Stimulated activated CD8-positive, alpha-beta memory T cell treated with anti-CD3 and anti-CD28 coated beads, Interleukin-15, amount 100 ng/mL, for 1 hour (primary cell): ENCODE results near the gene RPRD2.
A peak's percentile ranks its signal among the peaks of the same experiment; 100 is the strongest.

Source experiments
- DNase-seq: peaks from one replicate; pipeline ENCODE4 v3.0.0-alpha.2; 2020; ENCODE audit warnings: low read depth

The RPRD2 gene

DNA sequence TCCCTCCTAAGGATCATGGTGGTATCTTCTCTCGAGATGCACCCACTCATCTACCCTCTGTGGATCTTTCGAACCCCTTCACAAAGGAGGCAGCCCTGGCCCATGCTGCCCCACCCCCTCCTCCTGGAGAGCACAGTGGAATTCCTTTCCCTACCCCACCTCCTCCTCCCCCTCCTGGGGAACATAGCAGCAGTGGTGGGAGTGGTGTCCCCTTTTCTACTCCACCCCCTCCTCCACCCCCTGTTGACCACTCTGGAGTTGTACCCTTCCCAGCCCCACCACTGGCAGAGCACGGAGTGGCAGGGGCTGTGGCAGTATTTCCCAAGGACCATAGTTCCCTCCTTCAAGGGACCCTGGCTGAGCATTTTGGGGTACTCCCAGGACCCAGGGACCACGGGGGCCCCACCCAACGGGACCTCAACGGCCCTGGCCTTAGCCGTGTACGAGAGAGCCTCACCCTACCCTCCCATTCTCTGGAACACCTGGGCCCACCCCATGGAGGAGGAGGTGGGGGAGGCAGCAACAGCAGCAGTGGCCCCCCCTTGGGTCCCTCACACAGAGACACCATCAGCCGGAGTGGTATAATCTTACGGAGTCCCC, 108.8 kb downstream of the RPRD2 start:
- no peak for DNase-seq

DNA sequence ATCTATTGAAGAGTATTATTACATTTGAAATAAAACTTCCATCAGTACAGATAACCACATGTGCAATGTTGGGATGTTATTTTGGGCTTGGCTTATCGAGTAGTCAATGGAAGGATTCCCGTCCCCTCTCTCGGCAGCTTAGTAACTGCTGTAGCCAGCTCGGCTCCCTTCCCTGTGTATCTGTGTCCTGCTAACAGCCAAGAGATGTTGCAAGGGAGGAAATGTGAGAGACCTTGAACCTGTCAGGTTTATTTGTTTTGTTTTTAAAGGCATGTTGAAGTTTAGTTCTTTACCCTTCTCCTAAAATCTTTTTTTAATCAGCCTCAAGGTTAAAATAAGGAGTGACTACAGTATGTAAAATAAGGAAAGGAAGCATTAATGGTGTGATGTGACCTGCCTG, 109.7 kb downstream of the RPRD2 start:
- no peak for DNase-seq

DNA sequence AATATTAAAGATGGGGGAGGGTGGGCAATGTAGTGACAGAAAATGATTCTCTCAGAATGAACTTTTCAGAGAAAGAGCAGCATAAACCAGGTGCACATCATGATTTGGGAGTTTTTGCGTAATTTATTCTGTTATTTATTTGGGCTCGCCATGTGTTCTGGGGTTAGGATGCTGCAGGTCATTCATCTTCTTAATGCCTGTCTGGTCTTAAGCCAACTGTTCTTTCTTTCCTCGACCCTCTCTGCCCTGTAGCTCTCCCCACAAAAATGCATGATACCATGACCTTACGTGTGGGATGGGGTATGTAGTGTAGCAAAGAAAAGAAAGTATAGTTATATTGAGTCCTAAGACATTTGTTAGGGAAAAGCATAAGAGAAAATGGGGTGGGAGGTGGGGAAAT, 110.9 kb downstream of the RPRD2 start:
- no peak for DNase-seq

GRCh38 chr1:150476754-150477153, 112.8 kb downstream of the RPRD2 start:
- DNase-seq, result no peak

- no peak for DNase-seq
Measured at GRCh38 chr1:150477320-150477719, 113.4 kb downstream of the RPRD2 start.

DNA sequence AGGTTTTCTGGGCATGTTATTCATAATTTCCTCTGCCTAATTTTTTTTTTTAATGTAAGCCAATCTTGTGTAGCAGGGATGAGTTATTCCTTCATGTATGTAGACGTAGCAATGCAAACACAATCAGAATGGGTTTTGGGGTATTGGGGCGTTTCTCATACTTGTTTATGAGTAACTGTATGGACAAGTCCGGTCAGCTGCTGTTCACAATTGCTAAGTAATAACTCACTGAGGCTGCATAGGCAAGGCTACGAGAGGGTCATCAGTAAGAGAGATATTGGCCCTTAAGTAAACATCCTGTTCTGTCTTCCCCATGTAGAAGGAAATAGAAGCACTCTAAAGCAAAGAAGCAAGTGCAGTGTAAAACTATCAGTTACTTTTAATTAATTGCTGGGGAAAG, 113.8 kb downstream of the RPRD2 start:
- DNase-seq, result no peak

- DNase-seq, result no peak
Measured at GRCh38 chr1:150479370-150479769, 115.4 kb downstream of the RPRD2 start.

DNA sequence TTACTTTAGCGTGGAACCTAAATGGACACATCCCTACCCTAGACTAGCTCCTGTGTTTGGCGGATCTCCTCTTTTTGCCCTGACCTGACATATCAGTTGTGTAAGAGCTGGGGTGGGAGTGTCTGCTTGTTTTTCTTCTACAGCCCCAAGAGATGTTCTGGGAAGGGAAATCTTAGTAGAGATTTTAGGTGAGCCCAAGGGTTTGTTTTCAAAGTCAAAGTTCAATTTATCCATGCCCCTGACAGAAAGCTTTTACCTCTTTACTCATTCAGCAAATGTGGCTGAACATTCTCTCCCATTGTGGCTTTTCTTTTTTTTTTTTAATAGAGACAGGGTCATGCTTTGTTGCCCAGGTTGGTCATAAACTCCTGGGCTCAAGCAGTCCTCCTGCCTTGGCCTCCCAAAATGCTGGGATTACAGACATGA, 116.0 kb downstream of the RPRD2 start:
- no peak for DNase-seq

- DNase-seq, result no peak
Measured at GRCh38 chr1:150484431-150484830, 120.5 kb downstream of the RPRD2 start.

DNA sequence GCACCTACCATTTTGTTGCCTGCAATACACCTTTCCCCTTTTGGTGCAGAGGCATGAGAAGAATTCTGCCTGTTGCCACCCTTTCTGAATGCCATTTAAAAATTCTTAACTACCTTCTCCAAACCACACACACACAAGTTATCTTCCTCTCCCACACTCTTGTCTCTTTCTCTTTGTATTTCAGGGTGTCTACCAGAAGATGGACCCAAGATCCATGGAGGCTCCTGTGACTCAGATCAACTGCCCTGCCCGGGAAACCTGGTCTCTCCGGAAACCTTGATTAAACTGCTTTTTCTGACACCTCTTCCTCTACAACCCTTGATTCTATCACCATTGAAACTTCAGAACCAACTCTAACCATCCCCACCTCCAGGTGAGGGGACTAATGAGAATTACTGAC, 120.9 kb downstream of the RPRD2 start:
- no peak for DNase-seq

DNA sequence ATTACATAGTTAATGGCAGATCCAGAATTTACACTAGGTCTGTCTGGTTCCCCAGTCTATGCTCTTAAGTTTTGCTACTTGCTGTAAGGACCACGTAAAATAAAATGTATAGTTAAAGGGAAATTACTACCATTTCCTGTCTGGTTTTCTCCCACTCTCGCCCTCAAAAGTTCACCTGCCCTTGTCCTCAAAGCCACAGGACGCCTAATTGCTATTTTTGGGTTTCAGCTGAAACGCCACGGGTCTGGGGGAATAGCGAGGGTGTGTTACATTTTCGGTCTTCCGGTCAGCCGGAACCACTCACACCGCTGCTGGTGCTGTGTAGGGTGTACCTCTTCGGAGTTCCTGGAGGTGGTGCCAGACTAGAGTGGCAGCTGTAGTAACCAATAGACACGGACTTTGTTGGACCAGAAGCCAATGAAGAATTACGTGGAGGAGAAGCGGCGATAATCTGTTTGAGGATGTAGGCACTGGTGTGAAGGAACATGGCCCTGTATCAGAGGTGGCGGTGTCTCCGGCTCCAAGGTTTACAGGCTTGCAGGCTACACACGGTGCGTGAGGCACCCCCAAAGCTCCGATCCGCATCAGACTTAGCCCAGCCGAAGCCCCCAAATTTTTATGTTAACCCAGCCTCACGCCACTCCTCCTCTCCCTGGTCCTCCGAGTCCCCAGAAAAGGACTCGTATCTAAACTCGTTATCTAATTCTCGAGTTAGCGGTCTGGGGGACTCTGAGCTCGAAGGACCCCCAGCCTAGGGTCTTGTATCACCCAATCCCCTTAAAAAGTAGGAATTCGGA, 123.2 kb downstream of the RPRD2 start, which contains the start of gene TARS2:
Gene TARS2 (plus strand): TSS at position 454 of the 797 bp plus-strand sequence. CDS start 32 bp downstream, at position 486.
- DNase-seq, result peak; percentile 86

- no peak for DNase-seq
Measured at GRCh38 chr1:150487763-150488115, 123.8 kb downstream of the RPRD2 start.

GRCh38 chr1:150493175-150493574, 129.2 kb downstream of the RPRD2 start:
- no peak for DNase-seq

DNA sequence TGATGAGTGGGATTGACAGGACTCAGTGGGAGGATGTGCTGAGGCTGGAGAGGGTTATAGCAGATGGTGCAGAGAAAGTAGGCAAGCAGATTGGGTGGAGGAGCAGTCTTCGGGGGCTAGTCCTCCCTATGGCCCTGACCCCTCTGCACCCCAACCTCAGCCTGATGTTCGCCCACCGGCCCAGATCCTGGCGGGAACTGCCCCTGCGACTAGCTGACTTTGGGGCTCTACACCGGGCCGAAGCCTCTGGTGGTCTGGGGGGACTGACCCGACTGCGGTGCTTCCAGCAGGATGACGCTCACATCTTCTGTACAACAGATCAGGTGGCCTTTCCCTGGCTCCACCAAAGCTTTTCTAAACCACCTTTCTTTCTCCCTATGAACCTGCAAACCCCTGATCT, 134.4 kb downstream of the RPRD2 start:
- DNase-seq, result no peak

DNA sequence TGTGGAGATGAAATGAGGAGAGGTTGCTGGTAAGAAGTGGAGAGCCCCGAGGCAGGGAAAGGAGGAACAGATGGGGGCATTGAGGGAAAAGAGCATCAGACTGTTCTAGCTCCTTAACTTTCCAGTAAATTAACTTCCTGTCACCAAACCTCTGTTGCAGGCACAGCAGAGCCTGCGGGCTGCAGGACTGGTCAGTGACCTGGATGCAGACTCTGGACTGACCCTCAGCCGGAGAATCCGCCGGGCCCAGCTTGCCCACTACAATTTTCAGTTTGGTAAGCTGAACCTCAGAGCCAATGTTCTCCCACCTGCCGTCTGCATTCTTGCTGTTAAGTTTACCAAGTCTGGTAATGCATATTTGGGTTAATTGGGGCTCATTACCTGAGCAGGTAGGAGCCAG, 141.5 kb downstream of the RPRD2 start:
- DNase-seq, result no peak

- no peak for DNase-seq
Measured at GRCh38 chr1:150507912-150508864, 144.2 kb downstream of the RPRD2 start, which contains the start of gene ECM1. TSS of gene ECM1 (plus strand) at chr1:150508109. CDS start at chr1:150508210, 101 bp downstream.

DNA sequence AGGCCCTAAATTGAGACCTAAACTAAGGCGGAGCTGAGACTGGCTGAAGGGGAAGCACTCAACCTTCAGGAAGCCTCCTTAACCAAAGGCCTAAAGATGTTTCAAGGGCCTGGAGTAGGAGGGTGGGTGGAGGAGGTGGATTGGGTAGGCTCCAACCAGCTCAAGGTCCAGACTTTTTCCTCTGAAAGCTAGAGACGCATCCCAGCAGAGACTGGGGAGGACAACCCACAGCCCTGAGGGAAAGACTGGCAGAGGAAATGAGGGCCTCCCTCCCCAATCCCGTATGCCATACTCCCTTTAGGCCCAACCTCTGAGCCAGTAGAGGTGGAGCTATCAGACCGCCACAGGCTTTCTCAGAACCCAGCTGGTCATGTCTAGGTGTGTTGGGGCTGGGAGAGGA, 145.0 kb downstream of the RPRD2 start:
- no peak for DNase-seq

DNA sequence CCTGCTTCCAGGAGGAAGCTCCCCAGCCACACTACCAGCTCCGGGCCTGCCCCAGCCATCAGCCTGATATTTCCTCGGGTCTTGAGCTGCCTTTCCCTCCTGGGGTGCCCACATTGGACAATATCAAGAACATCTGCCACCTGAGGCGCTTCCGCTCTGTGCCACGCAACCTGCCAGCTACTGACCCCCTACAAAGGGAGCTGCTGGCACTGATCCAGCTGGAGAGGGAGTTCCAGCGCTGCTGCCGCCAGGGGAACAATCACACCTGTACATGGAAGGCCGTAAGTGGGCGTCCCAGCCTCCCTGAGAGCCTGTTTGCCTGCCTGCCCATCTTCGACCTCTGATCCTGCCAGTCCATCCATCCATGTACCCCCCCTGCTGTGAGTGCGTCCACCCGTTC, 147.6 kb downstream of the RPRD2 start:
- DNase-seq, result no peak

DNA sequence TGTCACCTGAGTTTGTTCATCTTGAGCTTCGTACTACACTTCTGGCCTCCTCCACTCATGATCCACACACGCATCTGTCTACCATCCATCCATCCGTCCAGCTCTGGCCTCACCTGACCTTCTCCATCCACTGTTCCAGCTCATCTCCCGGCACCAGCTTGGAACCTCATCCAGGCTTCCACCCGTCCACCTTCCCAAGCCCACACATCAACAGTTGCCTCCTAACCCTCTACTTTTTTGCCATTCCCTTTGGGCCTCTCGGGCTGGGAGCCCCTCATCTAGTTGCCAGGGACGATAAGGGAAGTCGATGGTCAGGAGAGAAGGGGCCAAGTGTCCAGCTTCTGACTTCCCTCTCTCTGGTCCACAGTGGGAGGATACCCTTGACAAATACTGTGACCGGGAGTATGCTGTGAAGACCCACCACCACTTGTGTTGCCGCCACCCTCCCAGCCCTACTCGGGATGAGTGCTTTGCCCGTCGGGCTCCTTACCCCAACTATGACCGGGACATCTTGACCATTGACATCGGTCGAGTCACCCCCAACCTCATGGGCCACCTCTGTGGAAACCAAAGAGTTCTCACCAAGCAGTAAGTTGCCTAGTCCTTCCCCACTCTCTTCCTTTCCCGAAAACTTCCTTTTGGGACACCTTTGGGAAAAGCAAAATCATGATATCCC, 148.2 kb downstream of the RPRD2 start:
- no peak for DNase-seq

DNA sequence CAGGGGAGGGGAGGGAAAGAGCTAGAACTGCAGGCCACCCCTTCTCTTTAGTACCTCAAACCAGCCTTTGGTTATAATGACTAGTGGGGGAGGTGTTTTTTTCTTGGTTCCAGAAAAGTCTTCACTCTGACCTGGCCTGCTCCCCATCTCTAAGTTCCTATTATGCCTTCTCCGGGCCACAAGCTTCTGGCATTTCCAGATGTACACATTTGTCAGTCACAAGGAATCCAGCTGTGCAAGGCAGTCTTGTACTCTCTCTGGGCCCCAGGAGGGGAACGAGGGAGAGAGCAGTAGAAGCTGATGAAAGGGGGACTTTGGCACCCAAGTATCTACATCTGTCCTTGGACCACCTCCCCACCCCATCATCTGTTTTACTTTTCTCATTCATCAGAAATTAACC, 148.9 kb downstream of the RPRD2 start:
- no peak for DNase-seq

- DNase-seq, result no peak
Measured at GRCh38 chr1:150513351-150513791, 149.4 kb downstream of the RPRD2 start.

- no peak for DNase-seq
Measured at GRCh38 chr1:150514260-150514659, 150.3 kb downstream of the RPRD2 start.
